Heart left ventricle (tissue), 13 donors: ENCODE results near the gene CNTNAP5.

Source experiments
- POLR2A ChIP-seq, 2 donors: fragments of 450-650 bp; IDR thresholded peaks; one replicate each; pipeline ENCODE4 v1.6.1; 2017; ENCODE audit warnings: antibody characterized with exemption in 2 of 2, mild to moderate bottlenecking in 2 of 2, moderate library complexity in 2 of 2
- TF ChIP-seq, protein P1 (sequence below), 12 donors: fragments of 200-600 bp; sonication (generic) in 4 of 12; IDR thresholded peaks; one replicate each; pipeline versions ENCODE4 v1.5.0 to v1.8.0; 2018 to 2022; ENCODE audit warnings: antibody characterized with exemption in 12 of 12, mild to moderate bottlenecking in 5 of 12
- donor health status: ischemic (EF 13 %, LVEDD 7.1; RV severe dilation, severe dysfunction).
- donor health status: DM: no; HTN: yes; CAD: no.
- donor health status: DM: no; HTN: no; CAD: no.
- donor health status: ischemic (EF 25% LVEDD 6.9; RV normal size, moderate dysfunction).
- donor health status: ischemic (EF 25% LVEDD 5.7; RV mildly dilated, moderate dysfunction).
- donor health status: ischemic (EF 35%, LVEDD 5.7; RV mildly dilated, moderate dysfunction).
- donor health status: nonischemic (EF 11% LVEDD 7.7; RV severe dilation, severe dysfunction).
- donor health status: DM: yes; HTN: yes; CAD: no.
- donor health status: PGD.
- donor health status: ischemic (EF 29% LVEDD 5.4; RV normal size, mild dysfunction).
- donor health status: nonischemic (EF 23%, LVEDD 6.1; RV moderate dilation, normal function).

DNA sequence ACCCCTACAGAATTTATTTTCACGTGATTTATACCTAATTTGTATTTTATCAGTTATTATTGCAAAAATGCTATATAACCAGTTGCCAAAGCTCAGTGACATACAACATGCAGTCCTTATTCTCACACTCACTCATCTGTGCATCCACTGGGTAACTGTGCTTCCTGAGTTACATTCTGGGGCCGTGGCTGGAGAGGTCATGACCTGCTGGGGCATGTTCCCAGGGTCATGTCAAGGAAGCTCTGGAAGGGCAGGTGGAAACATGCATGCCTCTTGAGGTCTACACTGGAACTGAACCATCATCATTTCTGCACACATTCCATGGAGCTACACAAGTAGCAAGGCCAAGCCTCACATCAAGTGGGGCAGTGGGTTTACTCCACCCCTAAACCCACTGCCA, 715.5 kb downstream of the CNTNAP5 start:
- TF ChIP-seq, protein P1, sequence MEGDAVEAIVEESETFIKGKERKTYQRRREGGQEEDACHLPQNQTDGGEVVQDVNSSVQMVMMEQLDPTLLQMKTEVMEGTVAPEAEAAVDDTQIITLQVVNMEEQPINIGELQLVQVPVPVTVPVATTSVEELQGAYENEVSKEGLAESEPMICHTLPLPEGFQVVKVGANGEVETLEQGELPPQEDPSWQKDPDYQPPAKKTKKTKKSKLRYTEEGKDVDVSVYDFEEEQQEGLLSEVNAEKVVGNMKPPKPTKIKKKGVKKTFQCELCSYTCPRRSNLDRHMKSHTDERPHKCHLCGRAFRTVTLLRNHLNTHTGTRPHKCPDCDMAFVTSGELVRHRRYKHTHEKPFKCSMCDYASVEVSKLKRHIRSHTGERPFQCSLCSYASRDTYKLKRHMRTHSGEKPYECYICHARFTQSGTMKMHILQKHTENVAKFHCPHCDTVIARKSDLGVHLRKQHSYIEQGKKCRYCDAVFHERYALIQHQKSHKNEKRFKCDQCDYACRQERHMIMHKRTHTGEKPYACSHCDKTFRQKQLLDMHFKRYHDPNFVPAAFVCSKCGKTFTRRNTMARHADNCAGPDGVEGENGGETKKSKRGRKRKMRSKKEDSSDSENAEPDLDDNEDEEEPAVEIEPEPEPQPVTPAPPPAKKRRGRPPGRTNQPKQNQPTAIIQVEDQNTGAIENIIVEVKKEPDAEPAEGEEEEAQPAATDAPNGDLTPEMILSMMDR (IDR thresholded peaks at IDR 0.05), result no peak
- no peak for TF ChIP-seq POLR2A (IDR thresholded peaks at IDR 0.05)
